ENCODE results near the gene RIMS1. TPM values are rescaled to one million over a fixed set of nuclear protein-coding genes. Genes with fewer than 3 reads are reported as not detected.
A peak's percentile ranks its signal among the peaks of the same experiment; 100 is the strongest.

The RIMS1 gene
- total RNA-seq, 1 donor from 2014 or later: 3.9 TPM

- Histone ChIP-seq H3K36me3 (no peaks in the 10 kb centered on the region), H3K4me3 (no peak overlapping the region), H3K4me1 (no peaks in the 10 kb centered on the region), H3K9me3 (no peaks in the 10 kb centered on the region), H3K27me3 (no peaks in the 10 kb centered on the region), H3K27ac (no peak overlapping the region)
- TF ChIP-seq CTCF (IDR thresholded peaks at IDR 0.05): no peak
- intact Hi-C loops (cut with DNase I): no loop called here
- DNase-seq (no peak), ATAC-seq (no peak)
These were observed 136.5 kb downstream of the RIMS1 start for GRCh38 chr6:72022830-72023229.

GRCh38 chr6:72031471-72031870, 145.1 kb downstream of the RIMS1 start:
- H3K4me3 ChIP-seq: no peak overlapping the region
- no peak for ATAC-seq
- DNase-seq: no peak
- no peak for TF ChIP-seq CTCF (IDR thresholded peaks at IDR 0.05)
- H3K36me3 ChIP-seq: no peaks in the 10 kb centered on the region
- intact Hi-C loops (cut with DNase I): no loop called here
- no peaks in the 10 kb centered on the region for H3K27me3 ChIP-seq
- no peaks in the 10 kb centered on the region for H3K9me3 ChIP-seq
- H3K27ac ChIP-seq: no peak overlapping the region
- H3K4me1 ChIP-seq: no peaks in the 10 kb centered on the region

- no peaks in the 10 kb centered on the region for H3K36me3 ChIP-seq
- DNase-seq (no peak), ATAC-seq (no peak)
- no peak overlapping the region for H3K4me3 ChIP-seq
- no peaks in the 10 kb centered on the region for H3K4me1 ChIP-seq
- no peak for TF ChIP-seq CTCF (IDR thresholded peaks at IDR 0.05)
- intact Hi-C loops (cut with DNase I): no loop called here
- H3K27me3 ChIP-seq: no peaks in the 10 kb centered on the region
- no peak overlapping the region for H3K27ac ChIP-seq
- no peaks in the 10 kb centered on the region for H3K9me3 ChIP-seq
These were observed 145.7 kb downstream of the RIMS1 start for GRCh38 chr6:72032086-72032485.

GRCh38 chr6:72035486-72035885, 149.1 kb downstream of the RIMS1 start:
- intact Hi-C loops (cut with DNase I): no loop called here
- H3K4me3 ChIP-seq: no peak overlapping the region
- no peaks in the 10 kb centered on the region for H3K36me3 ChIP-seq
- H3K9me3 ChIP-seq: no peaks in the 10 kb centered on the region
- DNase-seq: no peak
- TF ChIP-seq CTCF (IDR thresholded peaks at IDR 0.05): no peak
- H3K27ac ChIP-seq: no peak overlapping the region
- peak; percentile 81 for ATAC-seq
- H3K27me3 ChIP-seq: no peaks in the 10 kb centered on the region
- H3K4me1 ChIP-seq: no peaks in the 10 kb centered on the region

GRCh38 chr6:72035966-72036365, 149.6 kb downstream of the RIMS1 start:
- DNase-seq (no peak), ATAC-seq (no peak)
- no peak overlapping the region for H3K4me3 ChIP-seq
- no peak for TF ChIP-seq CTCF (IDR thresholded peaks at IDR 0.05)
- H3K4me1 ChIP-seq: no peaks in the 10 kb centered on the region
- H3K27me3 ChIP-seq: no peaks in the 10 kb centered on the region
- no peaks in the 10 kb centered on the region for H3K36me3 ChIP-seq
- H3K9me3 ChIP-seq: no peaks in the 10 kb centered on the region
- H3K27ac ChIP-seq: no peak overlapping the region
- intact Hi-C loops (cut with DNase I): no loop called here

GRCh38 chr6:72037006-72037405, 150.7 kb downstream of the RIMS1 start:
- no peak for ATAC-seq
- intact Hi-C loops (cut with DNase I): no loop called here
- no peaks in the 10 kb centered on the region for H3K36me3 ChIP-seq

More at GRCh38 chr6:72037006-72037405, 150.7 kb downstream of the RIMS1 start:
- Histone ChIP-seq H3K9me3 (no peaks in the 10 kb centered on the region), H3K4me1 (no peaks in the 10 kb centered on the region), H3K4me3 (no peak overlapping the region), H3K27ac (no peak overlapping the region), H3K27me3 (no peaks in the 10 kb centered on the region)
- DNase-seq: no peak
- no peak for TF ChIP-seq CTCF (IDR thresholded peaks at IDR 0.05)
